Measurements from ENCODE around the gene MADD. TPM values are rescaled to one million over a fixed set of nuclear protein-coding genes. Genes with fewer than 3 reads are reported as not detected.

Gene MADD
- total and polyA plus RNA-seq, 8 donors, result 13.6 to 131 (median 42.6) TPM

DNA sequence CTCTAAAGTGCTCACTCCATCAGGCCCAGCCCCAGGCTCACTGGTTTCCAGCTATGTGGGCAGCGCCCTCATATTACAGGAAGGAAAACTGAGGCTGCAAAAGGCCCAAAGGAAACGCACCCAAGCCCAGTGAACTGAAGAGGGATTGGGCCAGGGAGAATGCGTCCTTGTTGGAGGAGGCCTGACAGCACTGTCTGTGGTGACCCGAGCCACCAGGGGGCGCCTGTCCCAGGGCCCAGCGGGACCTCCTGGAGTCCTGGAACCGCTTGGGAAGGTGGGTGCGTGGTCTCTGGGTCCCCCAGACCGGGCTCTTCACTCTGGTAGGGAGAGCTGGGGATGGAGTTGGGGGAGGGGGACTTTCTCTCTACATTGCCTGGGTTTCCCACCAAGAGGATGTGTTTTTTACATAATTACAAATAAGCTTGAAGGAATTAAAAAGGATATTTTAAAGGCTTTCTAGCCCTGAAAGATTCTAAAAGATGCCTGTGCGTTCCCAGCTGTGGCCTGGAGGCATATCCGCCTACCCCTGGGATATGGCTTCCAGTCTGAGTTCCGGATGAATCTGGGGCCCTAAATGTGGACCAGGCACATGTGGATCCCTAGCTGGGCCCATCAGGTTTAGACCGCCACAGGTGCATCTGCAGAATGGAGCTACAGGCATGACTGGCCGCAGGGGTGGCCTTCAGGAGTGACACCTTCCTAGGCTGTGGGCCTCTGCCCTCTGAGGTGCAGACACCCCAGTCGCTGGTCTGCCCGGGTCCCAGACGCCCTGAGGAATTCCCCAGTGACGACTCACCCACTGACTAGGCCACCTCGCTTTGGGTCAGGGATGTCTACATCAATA, 104.2 kb downstream of the MADD start:
- peaks cover 0 to 15% (median 0%) of the 10 kb centered on the region in 4 donors for H3K36me3 ChIP-seq
- TF ChIP-seq POLR2AphosphoS5 (IDR thresholded peaks at IDR 0.05) (peak in 1 of 3 donors; percentile 58), POLR2A (IDR thresholded peaks at IDR 0.05) (no peak), EP300 (IDR thresholded peaks at IDR 0.05) (no peak)
- TF ChIP-seq, protein P1, sequence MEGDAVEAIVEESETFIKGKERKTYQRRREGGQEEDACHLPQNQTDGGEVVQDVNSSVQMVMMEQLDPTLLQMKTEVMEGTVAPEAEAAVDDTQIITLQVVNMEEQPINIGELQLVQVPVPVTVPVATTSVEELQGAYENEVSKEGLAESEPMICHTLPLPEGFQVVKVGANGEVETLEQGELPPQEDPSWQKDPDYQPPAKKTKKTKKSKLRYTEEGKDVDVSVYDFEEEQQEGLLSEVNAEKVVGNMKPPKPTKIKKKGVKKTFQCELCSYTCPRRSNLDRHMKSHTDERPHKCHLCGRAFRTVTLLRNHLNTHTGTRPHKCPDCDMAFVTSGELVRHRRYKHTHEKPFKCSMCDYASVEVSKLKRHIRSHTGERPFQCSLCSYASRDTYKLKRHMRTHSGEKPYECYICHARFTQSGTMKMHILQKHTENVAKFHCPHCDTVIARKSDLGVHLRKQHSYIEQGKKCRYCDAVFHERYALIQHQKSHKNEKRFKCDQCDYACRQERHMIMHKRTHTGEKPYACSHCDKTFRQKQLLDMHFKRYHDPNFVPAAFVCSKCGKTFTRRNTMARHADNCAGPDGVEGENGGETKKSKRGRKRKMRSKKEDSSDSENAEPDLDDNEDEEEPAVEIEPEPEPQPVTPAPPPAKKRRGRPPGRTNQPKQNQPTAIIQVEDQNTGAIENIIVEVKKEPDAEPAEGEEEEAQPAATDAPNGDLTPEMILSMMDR (IDR thresholded peaks at IDR 0.05), result peak in 5 of 7 experiments; percentile 80 to 96 (median 90)
- peak overlapping the region in 2 of 4 donors; percentile 37 to 41 for H3K4me3 ChIP-seq
- H3K4me1 ChIP-seq, result peaks cover 0 to 16% (median 0%) of the 10 kb centered on the region in 4 donors
- WGBS, 5 donors, result 28 to 43% (median 41%) methylated on average over 15 to 19 of the region's 19 CpGs
- peak overlapping the region in 3 of 5 donors; percentile 15 to 87 (median 39) for H3K27ac ChIP-seq
- peak; percentile 87 to 90 for DNase-seq
- no peaks in the 10 kb centered on the region for H3K9me3 ChIP-seq
- intact Hi-C loops (cut with DNase I; ENCODE audit: low total_unique reads), result loop anchor here (10.0 kb wide), 1 partner anchor 71 kb away; the partner anchor contains the start of gene RAPSN
- no peaks in the 10 kb centered on the region for H3K27me3 ChIP-seq

DNA sequence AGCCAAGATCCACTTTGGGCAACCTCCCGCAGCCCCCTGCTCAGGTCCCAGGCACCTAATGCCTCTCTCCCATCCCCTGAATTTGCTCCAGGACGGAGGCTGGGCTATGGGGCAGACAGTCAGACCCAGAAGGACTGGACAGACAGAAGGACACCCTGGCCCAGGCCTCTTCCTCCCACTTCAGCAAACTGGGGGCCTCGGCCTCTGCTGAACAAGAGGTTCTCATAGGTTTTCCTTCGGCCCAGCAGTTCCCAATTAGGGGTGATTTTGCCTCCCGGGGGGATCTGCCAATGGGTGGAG, 104.7 kb downstream of the MADD start:
- Histone ChIP-seq H3K27me3 (no peaks in the 10 kb centered on the region), H3K9me3 (no peaks in the 10 kb centered on the region), H3K4me3 (peak overlapping the region in 2 of 4 donors; percentile 37 to 41), H3K27ac (peak overlapping the region in 3 of 5 donors; percentile 15 to 87 (median 39)), H3K36me3 (peaks cover 0 to 15% (median 0%) of the 10 kb centered on the region in 4 donors), H3K4me1 (peaks cover 0 to 16% (median 0%) of the 10 kb centered on the region in 4 donors)
- DNase-seq, result no peak
- intact Hi-C loops (cut with DNase I; ENCODE audit: low total_unique reads), result loop anchor here (10.0 kb wide), 1 partner anchor 70 kb away; the partner anchor contains the start of gene RAPSN
- no peak for TF ChIP-seq EP300 (IDR thresholded peaks at IDR 0.05)
- TF ChIP-seq, protein P1 (IDR thresholded peaks at IDR 0.05), result no peak
- TF ChIP-seq POLR2AphosphoS5 (IDR thresholded peaks at IDR 0.05), result no peak
- TF ChIP-seq POLR2A (IDR thresholded peaks at IDR 0.05), result no peak
- 60 to 95% (median 81%) methylated on average over 2 to 5 of the region's 5 CpGs for WGBS, 5 donors

DNA sequence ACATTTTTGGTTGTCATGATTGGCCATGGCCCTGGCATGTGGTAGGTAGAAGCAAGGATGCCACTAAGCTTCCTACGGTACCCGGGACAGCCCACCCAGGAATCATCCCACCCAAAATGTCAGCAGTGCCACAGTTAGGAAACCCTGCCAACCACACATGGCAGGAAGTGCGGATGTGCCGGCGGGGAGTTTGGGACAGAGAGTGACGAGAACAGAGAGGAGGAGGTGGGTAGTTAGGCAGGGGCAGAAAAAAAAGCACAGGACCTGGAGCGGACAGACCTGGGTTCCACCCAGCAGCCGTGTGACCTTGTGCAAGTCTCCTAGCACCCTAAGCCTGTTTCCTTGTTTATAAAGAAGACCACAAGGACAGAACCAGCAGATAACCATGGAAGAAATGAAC, 105.1 kb downstream of the MADD start:
- no peak for TF ChIP-seq POLR2AphosphoS5 (IDR thresholded peaks at IDR 0.05)
- TF ChIP-seq EP300 (IDR thresholded peaks at IDR 0.05), result no peak
- H3K9me3 ChIP-seq, result no peaks in the 10 kb centered on the region
- intact Hi-C loops (cut with DNase I; ENCODE audit: low total_unique reads), result loop anchor here (10.0 kb wide), 1 partner anchor 70 kb away; the partner anchor contains the start of gene RAPSN
- peak overlapping the region in 2 of 5 donors; percentile 15 to 87 for H3K27ac ChIP-seq
- no peak for DNase-seq
- 78 to 87% (median 82%) methylated on average over 8 of the region's 8 CpGs for WGBS, 5 donors
- peak overlapping the region in 2 of 4 donors; percentile 37 to 41 for H3K4me3 ChIP-seq
- H3K4me1 ChIP-seq, result peaks cover 0 to 16% (median 0%) of the 10 kb centered on the region in 4 donors
- H3K27me3 ChIP-seq, result no peaks in the 10 kb centered on the region
- H3K36me3 ChIP-seq, result peaks cover 0 to 15% (median 0%) of the 10 kb centered on the region in 4 donors

DNA sequence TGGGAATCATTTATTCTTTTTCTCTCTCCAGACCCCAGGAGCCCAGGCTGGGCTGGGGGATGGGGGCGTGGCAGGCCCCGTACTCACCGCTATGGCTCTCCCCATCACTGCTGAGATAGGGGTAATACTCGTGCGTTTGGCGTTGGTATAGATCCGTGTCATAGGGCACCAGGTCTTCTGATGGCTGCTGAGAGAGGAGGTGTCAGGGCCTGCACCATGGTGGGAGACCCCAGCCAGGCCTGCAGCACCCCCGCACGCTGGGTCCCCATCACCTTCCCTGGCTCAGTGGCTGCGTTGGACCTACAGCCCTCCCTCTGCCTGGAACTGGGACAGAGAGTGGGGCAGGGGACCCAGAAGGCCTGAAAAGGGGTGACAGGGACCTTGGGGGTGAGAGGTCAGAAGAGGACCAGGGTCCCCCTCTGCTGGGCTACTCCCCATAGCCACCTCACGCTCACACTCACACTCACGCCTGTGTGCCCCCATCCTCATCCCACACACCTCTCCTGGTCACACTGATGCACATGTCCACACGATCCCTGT, 105.7 kb downstream of the MADD start:
- H3K27ac ChIP-seq, result peak overlapping the region in 1 of 5 donors; percentile 87
- WGBS, 5 donors, result 78 to 91% (median 88%) methylated on average over 13 of the region's 13 CpGs
- peaks cover 0 to 15% (median 0%) of the 10 kb centered on the region in 4 donors for H3K36me3 ChIP-seq
- intact Hi-C loops (cut with DNase I; ENCODE audit: low total_unique reads), result loop anchor here (10.0 kb wide), 1 partner anchor 69 kb away; the partner anchor contains the start of gene RAPSN
- TF ChIP-seq, protein P1 (IDR thresholded peaks at IDR 0.05), result no peak
- TF ChIP-seq POLR2AphosphoS5 (IDR thresholded peaks at IDR 0.05) (no peak), POLR2A (IDR thresholded peaks at IDR 0.05) (no peak), EP300 (IDR thresholded peaks at IDR 0.05) (no peak)
- no peak for DNase-seq
- H3K4me1 ChIP-seq, result peaks cover 0 to 16% (median 0%) of the 10 kb centered on the region in 4 donors
- no peaks in the 10 kb centered on the region for H3K9me3 ChIP-seq
- peak overlapping the region in 2 of 4 donors; percentile 37 to 41 for H3K4me3 ChIP-seq
- H3K27me3 ChIP-seq, result no peaks in the 10 kb centered on the region

All from stomach (tissue), 9 donors.